GM12864 (cell line): ENCODE results near the gene ADGRG1.

Source experiments
- DNase-seq: peaks from one replicate; pipeline ENCODE4 v3.0.0-alpha.2; 2011; ENCODE audit warnings: low read depth
- H3K4me3 ChIP-seq: 2 replicates; pipeline ENCODE4 v1.5.1; 2011; ENCODE audit warnings: mild to moderate bottlenecking, low read depth, low read length, control low read depth
- CTCF ChIP-seq: IDR thresholded peaks from 2 replicates; pipeline ENCODE4 v1.5.1; 2011; ENCODE audit warnings: low read depth, mild to moderate bottlenecking, moderate library complexity, low read length, control low read depth, inconsistent platforms; ENCODE audit errors: missing control alignments

Gene ADGRG1

DNA sequence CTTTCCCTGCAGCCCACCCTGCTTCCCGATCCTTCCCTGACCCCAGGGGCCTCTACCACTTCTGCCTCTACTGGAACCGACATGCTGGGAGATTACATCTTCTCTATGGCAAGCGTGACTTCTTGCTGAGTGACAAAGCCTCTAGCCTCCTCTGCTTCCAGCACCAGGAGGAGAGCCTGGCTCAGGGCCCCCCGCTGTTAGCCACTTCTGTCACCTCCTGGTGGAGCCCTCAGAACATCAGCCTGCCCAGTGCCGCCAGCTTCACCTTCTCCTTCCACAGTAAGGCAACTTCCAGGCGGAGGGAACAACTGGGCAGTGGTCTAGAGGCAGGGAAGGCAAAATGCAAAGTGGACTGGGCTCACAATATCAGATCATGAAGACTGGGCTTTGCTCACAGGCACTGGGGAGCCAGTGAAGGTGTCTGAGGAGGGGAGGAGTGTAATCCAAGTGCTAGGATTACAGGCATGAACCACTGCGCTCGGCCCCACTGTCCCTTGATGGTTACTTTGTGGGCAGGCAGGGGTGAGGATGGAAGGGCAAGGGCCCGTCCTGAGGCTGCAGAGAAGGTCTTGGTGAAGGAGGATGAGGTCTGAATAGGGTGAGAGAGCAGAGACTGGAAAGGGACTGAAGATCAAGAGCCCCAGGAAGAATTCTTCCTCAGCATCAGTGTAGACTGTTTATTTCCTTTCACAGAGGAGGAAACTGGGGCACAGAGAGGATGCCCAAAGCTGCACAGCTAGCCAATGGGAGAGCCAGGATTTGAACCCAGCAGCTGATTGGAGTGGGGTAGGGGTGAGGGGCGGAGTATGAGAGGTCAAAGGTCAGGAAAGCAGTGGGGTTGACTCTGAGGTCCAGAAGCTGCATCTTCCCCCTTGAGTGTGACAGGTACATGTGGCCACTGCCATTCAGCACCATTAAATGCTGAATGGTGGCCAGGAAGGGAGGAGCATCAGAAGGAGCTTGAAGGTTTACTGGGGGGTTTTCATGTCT lies 23.2 kb downstream of the ADGRG1 start:
- DNase-seq, result no peak
- TF ChIP-seq CTCF, result no peak
- H3K4me3 ChIP-seq, result no peak overlapping the region

GRCh38 chr16:57652695-57653471 lies 24.5 kb downstream of the ADGRG1 start:
- H3K4me3 ChIP-seq, result no peak overlapping the region
- no peak for TF ChIP-seq CTCF
- no peak for DNase-seq

GRCh38 chr16:57653936-57654335 lies 25.5 kb downstream of the ADGRG1 start:
- DNase-seq, result no peak
- H3K4me3 ChIP-seq, result no peak overlapping the region
- TF ChIP-seq CTCF, result no peak

DNA sequence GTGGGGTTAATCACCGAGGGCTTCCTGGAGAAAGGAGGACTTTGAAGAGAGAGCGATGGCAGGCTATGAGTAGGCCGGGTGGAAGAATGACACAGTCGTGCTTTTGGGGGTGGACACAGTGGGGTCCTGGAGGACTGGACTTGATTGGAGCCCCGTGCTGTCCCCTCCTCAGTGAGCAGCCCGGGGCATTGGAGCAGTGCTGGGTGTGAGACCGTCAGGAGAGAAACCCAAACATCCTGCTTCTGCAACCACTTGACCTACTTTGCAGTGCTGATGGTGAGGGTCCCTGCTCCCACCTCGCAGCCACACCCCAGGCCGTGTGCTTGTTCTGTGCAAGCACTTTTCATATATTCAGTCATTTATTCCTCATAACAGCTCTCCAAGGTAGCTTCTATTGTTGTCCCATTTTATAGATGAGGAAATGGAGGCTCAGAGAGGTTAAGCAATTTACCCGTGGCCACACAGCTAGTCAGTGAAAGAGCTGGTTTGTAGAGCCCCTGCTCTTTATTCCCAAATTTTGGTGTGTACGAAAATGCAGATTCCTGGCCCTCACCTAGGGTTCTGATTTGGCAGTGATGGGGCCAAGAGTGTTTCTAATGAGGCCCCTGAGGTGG lies 28.0 kb downstream of the ADGRG1 start:
- TF ChIP-seq CTCF, result no peak
- H3K4me3 ChIP-seq, result no peak overlapping the region
- no peak for DNase-seq

DNA sequence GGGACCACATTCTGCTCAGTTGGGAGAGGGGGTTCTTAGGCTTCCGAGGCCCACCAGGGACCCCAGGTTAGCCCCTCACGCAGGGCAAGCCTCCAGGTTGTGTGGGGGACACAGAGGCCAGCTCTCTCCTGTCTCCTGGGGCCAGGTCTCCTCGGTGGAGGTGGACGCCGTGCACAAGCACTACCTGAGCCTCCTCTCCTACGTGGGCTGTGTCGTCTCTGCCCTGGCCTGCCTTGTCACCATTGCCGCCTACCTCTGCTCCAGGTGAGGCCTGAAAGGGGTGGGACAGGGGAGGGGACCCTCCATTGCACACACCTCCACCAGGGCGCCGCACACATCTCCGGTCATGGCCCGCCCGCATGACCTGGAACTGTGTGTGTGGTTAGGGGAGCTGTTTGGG lies 28.8 kb downstream of the ADGRG1 start:
- H3K4me3 ChIP-seq, result no peak overlapping the region
- no peak for TF ChIP-seq CTCF
- DNase-seq, result no peak

GRCh38 chr16:57658130-57658877 lies 29.9 kb downstream of the ADGRG1 start:
- no peak overlapping the region for H3K4me3 ChIP-seq
- TF ChIP-seq CTCF, result no peak
- DNase-seq, result no peak
